ENCODE data around the gene UCP2. TPM values are rescaled to one million over a fixed set of nuclear protein-coding genes. Genes with fewer than 3 reads are reported as not detected.

UCP2 gene
- total RNA-seq, 1 donor from 2014 or later = 2.6 TPM

GRCh38 chr11:73969091-73969490 is 13.6 kb downstream of the UCP2 start:
- no peak for DNase-seq

GRCh38 chr11:73968356-73968966 is 14.2 kb downstream of the UCP2 start:
- no peak for DNase-seq

GRCh38 chr11:73965764-73966121 is 16.9 kb downstream of the UCP2 start:
- DNase-seq = no peak

GRCh38 chr11:73965076-73965763 is 17.4 kb downstream of the UCP2 start:
- DNase-seq = no peak

GRCh38 chr11:73963861-73964260 is 18.8 kb downstream of the UCP2 start:
- DNase-seq = no peak

- no peak for DNase-seq
Observed at GRCh38 chr11:73962101-73962705, 20.4 kb downstream of the UCP2 start.

GRCh38 chr11:73961321-73961720 is 21.3 kb downstream of the UCP2 start:
- DNase-seq = no peak

GRCh38 chr11:73958521-73959141 is 24.0 kb downstream of the UCP2 start:
- no peak for DNase-seq

- no peak for DNase-seq
Observed at GRCh38 chr11:73957654-73958361, 24.8 kb downstream of the UCP2 start.

GRCh38 chr11:73956876-73957653 is 25.6 kb downstream of the UCP2 start:
- DNase-seq = no peak

- DNase-seq = no peak
Observed at GRCh38 chr11:73951797-73952196, 30.8 kb downstream of the UCP2 start.

GRCh38 chr11:73950869-73951710 is 31.6 kb downstream of the UCP2 start, which contains the start of gene DNAJB13:
Gene DNAJB13, plus strand, starts transcription at chr11:73951026. Its CDS starts 44 bp downstream, at chr11:73951070.
- DNase-seq = peak; percentile 62

GRCh38 chr11:73949912-73950311 is 32.7 kb downstream of the UCP2 start:
- DNase-seq = no peak

- no peak for DNase-seq
Observed at GRCh38 chr11:73949246-73949645, 33.4 kb downstream of the UCP2 start.

- DNase-seq = no peak
Observed at GRCh38 chr11:73946798-73947458, 35.7 kb downstream of the UCP2 start.

GRCh38 chr11:73945396-73945795 is 37.2 kb downstream of the UCP2 start:
- no peak for DNase-seq

GRCh38 chr11:73944901-73945300 is 37.7 kb downstream of the UCP2 start:
- no peak for DNase-seq

- no peak for DNase-seq
Observed at GRCh38 chr11:73944085-73944484, 38.6 kb downstream of the UCP2 start.

- DNase-seq = peak; percentile 91
Observed at GRCh38 chr11:73942010-73942409, 40.6 kb downstream of the UCP2 start.

GRCh38 chr11:73940801-73941570 is 41.7 kb downstream of the UCP2 start:
- no peak for DNase-seq

Data from dermis blood vessel endothelial cell (primary cell).